IMR-90 (cell line): ENCODE data around the gene C1QTNF1. TPM values are rescaled to one million over a fixed set of nuclear protein-coding genes. Genes with fewer than 3 reads are reported as not detected.

Experiments
- ATAC-seq: fragments of 200-7000 bp; cut with Tn5 transposase; 2 replicates; pipeline ENCODE4 v1.9.1; 2020; ENCODE audit warnings: low read depth, mild to moderate bottlenecking, moderate library complexity
- BruUV-seq: library from RNA; stranded (reverse); fragments of 400-500 nt; replicated peaks from 2 replicates; lab custom pipeline; 2021; lab: Mats Ljungman, UMichigan
- CTCF ChIA-PET: fragments of 300-600 bp; formaldehyde crosslinking; extraction: SDS; loops from one replicate; lab custom pipeline; 2021; ENCODE audit warnings: antibody characterized with exemption; lab: Yijun Ruan, JAX
- POLR2A ChIA-PET: fragments of 300-600 bp; sonication (Branson Sonifier 250); formaldehyde crosslinking; loops from one replicate; lab custom pipeline; 2022; ENCODE audit warnings: antibody characterized with exemption; ENCODE audit not compliant: unreplicated experiment; lab: Charles Lee
- DNase-seq: peaks from one replicate; pipeline ENCODE4 v3.0.0; 2013
- H2AFZ ChIP-seq: replicated peaks from 2 replicates; pipeline ENCODE3; 2013; ENCODE audit warnings: low read length, mild to moderate bottlenecking; ENCODE audit not compliant: poor library complexity
- H2AK5ac ChIP-seq: 2 replicates; pipeline ENCODE4 v1.6.1; 2013; ENCODE audit warnings: low read depth, low read length, inconsistent platforms
- H2AK9ac ChIP-seq: replicated peaks from 2 replicates; pipeline ENCODE3; 2013; ENCODE audit warnings: mild to moderate bottlenecking, low read depth, low read length, moderate library complexity; ENCODE audit not compliant: poor library complexity
- H2BK120ac ChIP-seq: 2 replicates; pipeline ENCODE4 v1.6.1; 2013; ENCODE audit warnings: low read depth, low read length, inconsistent platforms
- H2BK15ac ChIP-seq: 3 replicates; pipeline ENCODE4 v1.6.1; 2013; ENCODE audit warnings: low read depth, low read length, inconsistent platforms
- H2BK20ac ChIP-seq: 2 replicates; pipeline ENCODE4 v1.6.1; 2013; ENCODE audit warnings: low read depth, mild to moderate bottlenecking, inconsistent platforms, low read length, moderate library complexity
- H2BK5ac ChIP-seq: 2 replicates; pipeline ENCODE4 v1.6.1; 2013; ENCODE audit warnings: mild to moderate bottlenecking, low read depth, low read length, inconsistent platforms; ENCODE audit not compliant: poor library complexity, severe bottlenecking
- H3K14ac ChIP-seq: replicated peaks from 2 replicates; pipeline ENCODE4 v1.6.1; 2013; ENCODE audit warnings: low read depth, low read length, inconsistent platforms
- H3K18ac ChIP-seq: 2 replicates; pipeline ENCODE4 v1.6.1; 2013; ENCODE audit warnings: low read depth, low read length, control low read depth
- H3K23ac ChIP-seq: 2 replicates; pipeline ENCODE4 v1.6.1; 2013; ENCODE audit warnings: low read depth, low read length, inconsistent platforms
- H3K27ac ChIP-seq: 2 replicates; pipeline ENCODE4 v1.5.1; 2013; ENCODE audit warnings: mild to moderate bottlenecking, control low read depth, low read length; ENCODE audit not compliant: insufficient read depth
- H3K27me3 ChIP-seq: 2 replicates; pipeline ENCODE4 v1.6.1; 2013; ENCODE audit warnings: low read length; ENCODE audit not compliant: control insufficient read depth, insufficient read depth
- H3K36me3 ChIP-seq: 2 replicates; pipeline ENCODE4 v1.6.1; 2013; ENCODE audit warnings: low read length, mixed read lengths; ENCODE audit not compliant: control insufficient read depth, insufficient read depth
- H3K4ac ChIP-seq: 2 replicates; pipeline ENCODE4 v1.6.1; 2013; ENCODE audit warnings: low read depth, low read length, inconsistent platforms
- H3K4me1 ChIP-seq: 2 replicates; pipeline ENCODE4 v1.6.1; 2013; ENCODE audit warnings: low read length, mixed read lengths; ENCODE audit not compliant: control insufficient read depth, insufficient read depth
- H3K4me2 ChIP-seq: 2 replicates; pipeline ENCODE4 v1.6.1; 2013; ENCODE audit warnings: low read depth, mild to moderate bottlenecking, control low read depth, low read length, moderate library complexity
- H3K4me3 ChIP-seq: 2 replicates; pipeline ENCODE4 v1.5.1; 2013; ENCODE audit warnings: low read depth, mild to moderate bottlenecking, control low read depth, low read length, moderate library complexity; ENCODE audit not compliant: insufficient read depth
- H3K56ac ChIP-seq: 2 replicates; pipeline ENCODE4 v1.6.1; 2013; ENCODE audit warnings: low read length, inconsistent platforms; ENCODE audit not compliant: insufficient read depth; ENCODE audit errors: extremely low read depth
- H3K79me1 ChIP-seq, 2 experiments: 2 replicates each; pipeline ENCODE4 v1.6.1; 2013; ENCODE audit warnings: low read length in 2 of 2, inconsistent platforms in 1 of 2, low read depth in 1 of 2
- H3K9ac ChIP-seq: 2 replicates; pipeline ENCODE4 v1.6.1; 2013; ENCODE audit warnings: low read depth, low read length, control low read depth
- H3K9me1 ChIP-seq: 2 replicates; pipeline ENCODE4 v1.6.1; 2013; ENCODE audit warnings: low read length, inconsistent platforms; ENCODE audit not compliant: insufficient read depth
- H3K9me3 ChIP-seq: 2 replicates; pipeline ENCODE4 v1.6.1; 2013; ENCODE audit warnings: low read length; ENCODE audit not compliant: control insufficient read depth, insufficient read depth
- H4K20me1 ChIP-seq: 2 replicates; pipeline ENCODE4 v1.6.1; 2013; ENCODE audit warnings: low read length, inconsistent platforms; ENCODE audit not compliant: insufficient read depth
- H4K5ac ChIP-seq: 2 replicates; pipeline ENCODE4 v1.6.1; 2013; ENCODE audit warnings: mild to moderate bottlenecking, low read depth, low read length, control low read depth
- H4K8ac ChIP-seq, 2 experiments: 2 replicates each; pipeline ENCODE4 v1.6.1; 2013; ENCODE audit warnings: low read depth in 2 of 2, low read length in 2 of 2, control low read depth in 1 of 2, inconsistent platforms in 1 of 2
- H4K91ac ChIP-seq: 2 replicates; pipeline ENCODE4 v1.6.1; 2013; ENCODE audit warnings: low read depth, low read length, inconsistent platforms; ENCODE audit not compliant: insufficient read depth
- NFE2L2 ChIP-seq: fragments of 150-350 bp; IDR thresholded peaks from 2 replicates; pipeline ENCODE4 v1.6.1; 2016; ENCODE audit warnings: low read depth, mild to moderate bottlenecking, low read length
- WGBS, 2 experiments: methylation state at CpG; one replicate each; pipeline versions ENCODE4 v1.1.5 to v1.1.7; 2013; ENCODE audit warnings: missing lambda C conversion rate in 2 of 2; ENCODE audit not compliant: insufficient read length in 1 of 2; ENCODE audit errors: extremely low coverage in 2 of 2; 5-methylcytosine and 5-hydroxymethylcytosine counted together
- dilution Hi-C: fragments of 300-500 bp; cut with HindIII; formaldehyde crosslinking; loops from one replicate; pipeline ENCODE4 v1.14.3; 2018; ENCODE audit warnings: low sequenced_read_pairs; ENCODE audit not compliant: unreplicated experiment
- in situ Hi-C: fragments of 300-500 bp; cut with MboI; formaldehyde crosslinking; loops from 3 replicates; pipeline ENCODE4 v1.14.3; 2019; ENCODE audit warnings: low sequenced_read_pairs, inconsistent platforms, mixed read lengths
- intact Hi-C: fragments of 100-400 bp; cut with micrococcal nuclease; formaldehyde crosslinking; loops from 2 replicates; pipeline ENCODE4 v1.10.0; 2022
- polyA plus RNA-seq, 3 experiments: library from polyadenylated mRNA; depleted of rRNA; stranded (reverse); fragments of >200 nt; gene quantifications; 2 replicates each; pipeline ENCODE4 v1.2.3, GENCODE V29; 2012; ENCODE audit warnings: low replicate concordance in 1 of 3
- total RNA-seq: library from RNA; depleted of rRNA; stranded (reverse); fragments of >200 nt; gene quantifications from 2 replicates; pipeline ENCODE4 v1.2.3, GENCODE V29; 2012

C1QTNF1 gene
- total and polyA plus RNA-seq, 2 of the 4 experiments (the other 2 are of a cell fraction), result 3.4 to 8.4 TPM

GRCh38 chr17:79073016-79073705, 49.2 kb downstream of the C1QTNF1 start:
- dilution Hi-C loops (no loop called here), in situ Hi-C loops (no loop called here), intact Hi-C loops (no loop called here)
- peaks cover 0 to 13% of the 10 kb centered on the region in 2 experiments; a peak in 2 of 4 replicates for H3K79me1 ChIP-seq
- DNase-seq, result no peak
- H3K4me3 ChIP-seq, result no peak overlapping the region
- H2BK15ac ChIP-seq, result no peak overlapping the region
- H4K8ac ChIP-seq, result no peak overlapping the region
- ChIA-PET POLR2A (interaction anchor here (0.6 kb wide), 1 partner anchor 1004 kb away, joined by 4 read pairs; no protein-coding TSS in a partner anchor), CTCF (interaction anchor here (1.4 to 1.6 kb wide), 2 partner anchors 8 to 10 kb away, joined by 3 to 6 read pairs; no protein-coding TSS in a partner anchor)
- WGBS, 2 experiments, result 84% methylated on average over 4 of the region's 8 CpGs; no CpG with 5 or more reads in 1 of the 2 experiments
- peaks cover 10% of the 10 kb centered on the region for H3K27me3 ChIP-seq
- no peak for ATAC-seq
- no peak overlapping the region for H3K18ac ChIP-seq
- 0 out of 2 replicates have a peak, but pooled peaks cover 1% of the 10 kb centered on the region for H3K36me3 ChIP-seq
- no peak overlapping the region for H2BK5ac ChIP-seq
- no peak overlapping the region for H3K27ac ChIP-seq
- no peak overlapping the region for H2BK120ac ChIP-seq
- no peak for TF ChIP-seq NFE2L2
- no peak overlapping the region for H3K9ac ChIP-seq
- no TSS peak for BruUV-seq
- no peak overlapping the region for H4K5ac ChIP-seq
- H3K23ac ChIP-seq, result no peak overlapping the region
- H4K20me1 ChIP-seq, result no peaks in the 10 kb centered on the region
- no peak overlapping the region for H2BK20ac ChIP-seq
- H2AFZ ChIP-seq, result no peak overlapping the region
- no peak overlapping the region for H3K14ac ChIP-seq
- no peak overlapping the region for H2AK9ac ChIP-seq
- no peak overlapping the region for H3K4ac ChIP-seq
- H3K4me2 ChIP-seq, result no peak overlapping the region
- no peak overlapping the region for H2AK5ac ChIP-seq
- no peak overlapping the region for H4K91ac ChIP-seq
- H3K56ac ChIP-seq, result no peak overlapping the region
- no peaks in the 10 kb centered on the region for H3K9me3 ChIP-seq
- no peaks in the 10 kb centered on the region; the same call in 1 of the 2 replicates for H3K9me1 ChIP-seq
- 0 out of 2 replicates have a peak, but pooled peaks cover 2% of the 10 kb centered on the region for H3K4me1 ChIP-seq
